OCI-LY1 (cell line): Measurements from ENCODE around the gene VPS41.

Experiments used
- H2AFZ ChIP-seq: fragments of 200-600 bp; sonication (generic), shearing (Covaris generic); 2 replicates; pipeline ENCODE4 v1.6.0; 2014; ENCODE audit warnings: antibody characterized with exemption, mild to moderate bottlenecking, low read length
- H3F3A ChIP-seq: fragments of 200-600 bp; sonication (generic), shearing (Covaris generic); 2 replicates; pipeline ENCODE4 v1.6.0; 2014; ENCODE audit warnings: mild to moderate bottlenecking, antibody characterized with exemption, low read length, moderate library complexity; ENCODE audit not compliant: insufficient read depth
- H3K27ac ChIP-seq: fragments of 200-600 bp; sonication (generic); 2 replicates; pipeline ENCODE4 v1.5.1; 2014; ENCODE audit warnings: low read length, mixed run types, mild to moderate bottlenecking, low read depth; ENCODE audit not compliant: poor library complexity, severe bottlenecking
- H3K27me3 ChIP-seq: fragments of 200-600 bp; sonication (generic); 2 replicates; pipeline ENCODE4 v1.6.0; 2014; ENCODE audit warnings: antibody characterized with exemption, mild to moderate bottlenecking, low read length, moderate library complexity; ENCODE audit not compliant: insufficient read depth
- H3K36me3 ChIP-seq: fragments of 200-600 bp; sonication (generic); 2 replicates; pipeline ENCODE4 v1.6.1; 2014; ENCODE audit warnings: mild to moderate bottlenecking, antibody characterized with exemption, low read length, moderate library complexity, mixed read lengths; ENCODE audit not compliant: insufficient read depth
- H3K4me1 ChIP-seq: fragments of 200-600 bp; sonication (generic); 2 replicates; pipeline ENCODE4 v1.5.1; 2014; ENCODE audit warnings: mild to moderate bottlenecking, low read length, moderate library complexity; ENCODE audit not compliant: insufficient read depth, severe bottlenecking
- H3K4me2 ChIP-seq: fragments of 200-600 bp; sonication (generic), shearing (Covaris generic); 2 replicates; pipeline ENCODE4 v1.6.1; 2014; ENCODE audit warnings: low read length
- H3K4me3 ChIP-seq: fragments of 200-600 bp; sonication (generic); 2 replicates; pipeline ENCODE4 v1.5.1; 2014; ENCODE audit warnings: low read length, low read depth, mild to moderate bottlenecking, mixed read lengths; ENCODE audit not compliant: poor library complexity, severe bottlenecking
- H3K79me2 ChIP-seq: fragments of 200-600 bp; shearing (Covaris generic); 2 replicates; pipeline ENCODE4 v1.6.1; 2016; ENCODE audit warnings: mixed run types, low read length, mixed read lengths; ENCODE audit not compliant: insufficient read depth
- H3K9ac ChIP-seq: fragments of 200-600 bp; sonication (generic), shearing (Covaris generic); 2 replicates; pipeline ENCODE4 v1.6.1; 2014; ENCODE audit warnings: mild to moderate bottlenecking, low read length, mixed read lengths
- H3K9me2 ChIP-seq: fragments of 200-600 bp; sonication (generic), shearing (Covaris generic); 2 replicates; pipeline ENCODE4 v1.6.1; 2014; ENCODE audit warnings: low read depth, mild to moderate bottlenecking, low read length, mixed read lengths
- H3K9me3 ChIP-seq: fragments of 200-600 bp; shearing (Covaris generic); 2 replicates; pipeline ENCODE4 v1.6.1; 2014; ENCODE audit warnings: low read length, mixed read lengths
- H4K20me1 ChIP-seq: fragments of 200-600 bp; sonication (generic), shearing (Covaris generic); 2 replicates; pipeline ENCODE4 v1.6.0; 2016; ENCODE audit warnings: mild to moderate bottlenecking, low read length; ENCODE audit not compliant: insufficient read depth
- EZH2 ChIP-seq: fragments of 200-600 bp; sonication (generic), shearing (Covaris generic); IDR thresholded peaks from 2 replicates; pipeline ENCODE4 v1.8.0; 2017; ENCODE audit warnings: borderline replicate concordance, mixed run types, mild to moderate bottlenecking, antibody characterized with exemption, low read length, moderate library complexity, mixed read lengths
- TF ChIP-seq, protein P1 (sequence below): fragments of 200-600 bp; sonication (generic), shearing (Covaris generic); IDR thresholded peaks from 2 replicates; pipeline ENCODE4 v1.5.1; 2017; ENCODE audit warnings: mild to moderate bottlenecking, antibody characterized with exemption, low read length, moderate library complexity, mixed read lengths

Gene VPS41

DNA sequence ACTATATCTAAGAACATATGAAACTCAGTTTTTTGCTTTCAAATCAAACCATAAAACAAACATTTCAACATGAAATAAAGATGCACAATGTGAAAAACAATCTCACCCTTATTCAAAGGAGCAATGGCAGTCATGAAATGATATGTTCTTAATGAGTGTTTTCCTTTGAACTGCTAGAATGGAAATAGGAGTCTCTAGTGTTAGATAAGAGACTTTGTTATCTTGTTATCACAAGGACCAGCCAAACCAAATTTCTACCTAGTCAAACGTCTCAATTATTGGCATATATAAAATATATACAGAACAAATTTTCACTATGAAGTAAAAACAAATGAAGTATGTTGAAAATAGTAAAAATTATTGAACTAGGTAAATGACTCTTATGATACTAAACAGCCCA is 1.2 kb downstream of the VPS41 start:
- TF ChIP-seq, protein P1, sequence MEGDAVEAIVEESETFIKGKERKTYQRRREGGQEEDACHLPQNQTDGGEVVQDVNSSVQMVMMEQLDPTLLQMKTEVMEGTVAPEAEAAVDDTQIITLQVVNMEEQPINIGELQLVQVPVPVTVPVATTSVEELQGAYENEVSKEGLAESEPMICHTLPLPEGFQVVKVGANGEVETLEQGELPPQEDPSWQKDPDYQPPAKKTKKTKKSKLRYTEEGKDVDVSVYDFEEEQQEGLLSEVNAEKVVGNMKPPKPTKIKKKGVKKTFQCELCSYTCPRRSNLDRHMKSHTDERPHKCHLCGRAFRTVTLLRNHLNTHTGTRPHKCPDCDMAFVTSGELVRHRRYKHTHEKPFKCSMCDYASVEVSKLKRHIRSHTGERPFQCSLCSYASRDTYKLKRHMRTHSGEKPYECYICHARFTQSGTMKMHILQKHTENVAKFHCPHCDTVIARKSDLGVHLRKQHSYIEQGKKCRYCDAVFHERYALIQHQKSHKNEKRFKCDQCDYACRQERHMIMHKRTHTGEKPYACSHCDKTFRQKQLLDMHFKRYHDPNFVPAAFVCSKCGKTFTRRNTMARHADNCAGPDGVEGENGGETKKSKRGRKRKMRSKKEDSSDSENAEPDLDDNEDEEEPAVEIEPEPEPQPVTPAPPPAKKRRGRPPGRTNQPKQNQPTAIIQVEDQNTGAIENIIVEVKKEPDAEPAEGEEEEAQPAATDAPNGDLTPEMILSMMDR, result no peak
- TF ChIP-seq EZH2, result no peak
- Histone ChIP-seq H3K79me2 (peaks cover 22% of the 10 kb centered on the region), H3K9me2 (no peaks in the 10 kb centered on the region), H3K27ac (no peak overlapping the region), H3K4me2 (peak overlapping the region; percentile 87), H3K4me3 (peak overlapping the region; percentile 79), H3K9me3 (no peaks in the 10 kb centered on the region), H3F3A (no peaks in the 10 kb centered on the region), H3K27me3 (no peaks in the 10 kb centered on the region), H3K4me1 (peaks cover 33% of the 10 kb centered on the region), H3K36me3 (no peaks in the 10 kb centered on the region), H3K9ac (no peak overlapping the region; the same call in 1 of the 2 replicates), H2AFZ (no peak overlapping the region), H4K20me1 (no peaks in the 10 kb centered on the region)

- peaks cover 33% of the 10 kb centered on the region for H3K4me1 ChIP-seq
- no peaks in the 10 kb centered on the region for H3K9me2 ChIP-seq
- H3K4me2 ChIP-seq, result peak overlapping the region; percentile 87; the same call in 1 of the 2 replicates
- H3K9me3 ChIP-seq, result no peaks in the 10 kb centered on the region
- H2AFZ ChIP-seq, result no peak overlapping the region
- TF ChIP-seq, protein P1, result no peak
- no peak for TF ChIP-seq EZH2
- H4K20me1 ChIP-seq, result no peaks in the 10 kb centered on the region
- no peak overlapping the region for H3K4me3 ChIP-seq
- H3K27ac ChIP-seq, result no peak overlapping the region
- H3K9ac ChIP-seq, result no peak overlapping the region
- peaks cover 22% of the 10 kb centered on the region for H3K79me2 ChIP-seq
- H3K27me3 ChIP-seq, result no peaks in the 10 kb centered on the region
- H3F3A ChIP-seq, result no peaks in the 10 kb centered on the region
- no peaks in the 10 kb centered on the region for H3K36me3 ChIP-seq
These were observed 1.9 kb downstream of the VPS41 start for GRCh38 chr7:38907066-38907465.

- no peak overlapping the region for H2AFZ ChIP-seq
- H3K9me3 ChIP-seq, result no peaks in the 10 kb centered on the region
- H3K27ac ChIP-seq, result no peak overlapping the region
- H3K4me3 ChIP-seq, result no peak overlapping the region
- H3K4me2 ChIP-seq, result no peak overlapping the region
- H4K20me1 ChIP-seq, result no peaks in the 10 kb centered on the region
- H3K27me3 ChIP-seq, result no peaks in the 10 kb centered on the region
- H3K9ac ChIP-seq, result no peak overlapping the region
- no peaks in the 10 kb centered on the region for H3K9me2 ChIP-seq
- no peaks in the 10 kb centered on the region for H3K36me3 ChIP-seq
- TF ChIP-seq, protein P1, result no peak
- peaks cover 22% of the 10 kb centered on the region for H3K79me2 ChIP-seq
- peaks cover 33% of the 10 kb centered on the region for H3K4me1 ChIP-seq
- no peaks in the 10 kb centered on the region for H3F3A ChIP-seq
These were observed 3.8 kb downstream of the VPS41 start for GRCh38 chr7:38905056-38905759.
